Vagina (tissue), 2 donors: Measurements from ENCODE around the gene SLC39A11.

Experiments used
- POLR2AphosphoS5 ChIP-seq, 2 donors: sonication (generic); formaldehyde crosslinking; IDR thresholded peaks; one replicate each; pipeline ENCODE4 v1.9.0; 2017; ENCODE audit warnings: antibody characterized with exemption in 2 of 2, mild to moderate bottlenecking in 2 of 2, low read depth in 1 of 2; ENCODE audit not compliant: insufficient read depth in 1 of 2
- TF ChIP-seq, protein P1 (sequence below), 3 experiments: fragments of 450-650 bp in 2 of 3; fragments of 200-600 bp in 1 of 3; sonication (generic) in 1 of 3; IDR thresholded peaks; one replicate each; pipeline ENCODE4 v1.5.1; 2017 to 2019; ENCODE audit warnings: antibody characterized with exemption in 3 of 3, mild to moderate bottlenecking in 2 of 3, moderate library complexity in 2 of 3

DNA sequence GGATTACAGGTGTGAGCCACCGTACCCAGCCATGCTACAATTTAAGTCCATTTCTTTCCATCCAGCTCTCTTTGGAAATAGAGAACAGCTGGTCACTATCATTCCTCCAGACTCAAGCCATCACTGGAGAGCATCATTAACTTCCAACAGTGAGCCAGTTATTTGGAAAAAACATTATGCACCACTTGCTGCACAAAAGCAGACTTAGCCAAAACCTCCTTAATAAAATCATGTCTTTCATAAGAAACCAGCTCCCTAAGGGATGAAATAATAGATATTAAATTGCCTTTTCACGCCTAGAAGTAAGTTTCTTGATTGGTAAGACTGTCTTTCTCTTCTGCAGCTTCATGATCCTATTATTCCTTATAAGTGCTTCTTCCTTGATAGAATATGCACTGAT is 17.9 kb downstream of the SLC39A11 start:
- no peak for TF ChIP-seq POLR2AphosphoS5 (IDR thresholded peaks at IDR 0.05; ENCODE audit: insufficient read depth in 1 of 2, low read depth in 1 of 2)
- TF ChIP-seq, protein P1, sequence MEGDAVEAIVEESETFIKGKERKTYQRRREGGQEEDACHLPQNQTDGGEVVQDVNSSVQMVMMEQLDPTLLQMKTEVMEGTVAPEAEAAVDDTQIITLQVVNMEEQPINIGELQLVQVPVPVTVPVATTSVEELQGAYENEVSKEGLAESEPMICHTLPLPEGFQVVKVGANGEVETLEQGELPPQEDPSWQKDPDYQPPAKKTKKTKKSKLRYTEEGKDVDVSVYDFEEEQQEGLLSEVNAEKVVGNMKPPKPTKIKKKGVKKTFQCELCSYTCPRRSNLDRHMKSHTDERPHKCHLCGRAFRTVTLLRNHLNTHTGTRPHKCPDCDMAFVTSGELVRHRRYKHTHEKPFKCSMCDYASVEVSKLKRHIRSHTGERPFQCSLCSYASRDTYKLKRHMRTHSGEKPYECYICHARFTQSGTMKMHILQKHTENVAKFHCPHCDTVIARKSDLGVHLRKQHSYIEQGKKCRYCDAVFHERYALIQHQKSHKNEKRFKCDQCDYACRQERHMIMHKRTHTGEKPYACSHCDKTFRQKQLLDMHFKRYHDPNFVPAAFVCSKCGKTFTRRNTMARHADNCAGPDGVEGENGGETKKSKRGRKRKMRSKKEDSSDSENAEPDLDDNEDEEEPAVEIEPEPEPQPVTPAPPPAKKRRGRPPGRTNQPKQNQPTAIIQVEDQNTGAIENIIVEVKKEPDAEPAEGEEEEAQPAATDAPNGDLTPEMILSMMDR (IDR thresholded peaks at IDR 0.05) = no peak
